AG04450 (cell line): ENCODE results near the gene EIF2D. TPM values are rescaled to one million over a fixed set of nuclear protein-coding genes. Genes with fewer than 3 reads are reported as not detected.
"Not testable (repeated sequence)": the region's sequence is repeated elsewhere in the genome, so short reads cannot be mapped to it uniquely, and the experiment has no call there.

ENCODE experiments used
- CTCF ChIA-PET: fragments of 300-600, 350-600 bp; formaldehyde crosslinking; extraction: SDS; loops from one replicate; lab custom pipeline; 2022; ENCODE audit warnings: antibody characterized with exemption, inconsistent platforms; lab: Charles Lee
- POLR2A ChIA-PET: fragments of 350-600 bp; formaldehyde crosslinking; extraction: SDS; loops from one replicate; lab custom pipeline; 2021; ENCODE audit warnings: antibody characterized with exemption, inconsistent platforms; lab: Yijun Ruan, JAX
- DNase-seq: peaks from one replicate; pipeline ENCODE4 v3.0.0-alpha.2; 2011; ENCODE audit warnings: low read depth, low spot score
- H3K27ac ChIP-seq: one replicate; pipeline ENCODE4 v1.5.1; 2012; ENCODE audit warnings: low read depth, low read length, control low read depth
- H3K27me3 ChIP-seq: one replicate; pipeline ENCODE4 v1.6.0; 2012; ENCODE audit warnings: low read length; ENCODE audit not compliant: control insufficient read depth, insufficient read depth
- H3K4me3 ChIP-seq: 2 replicates; pipeline ENCODE4 v1.5.1; 2011; ENCODE audit warnings: mild to moderate bottlenecking, low read depth, low read length, control low read depth
- H3K9me3 ChIP-seq: 2 replicates; pipeline ENCODE4 v1.5.1; 2012; ENCODE audit warnings: low read length; ENCODE audit not compliant: control insufficient read depth, insufficient read depth
- CTCF ChIP-seq: IDR thresholded peaks from 2 replicates; pipeline ENCODE4 v1.5.1; 2011; ENCODE audit warnings: low read depth, low read length, control low read depth, inconsistent platforms
- polyA plus RNA-seq: library from polyadenylated mRNA; depleted of rRNA; stranded (reverse); fragments of >200 nt; gene quantifications from 2 replicates; pipeline ENCODE4 v1.2.3, GENCODE V29; 2011

Gene EIF2D
- polyA plus RNA-seq, 1 experiment: 74.0 TPM

- no peaks in the 10 kb centered on the region for H3K9me3 ChIP-seq
- TF ChIP-seq CTCF: no peak
- POLR2A ChIA-PET: interaction anchor here (1.3 kb wide), 1 partner anchor 90 kb away, joined by 3 read pairs; no protein-coding TSS in a partner anchor
- CTCF ChIA-PET: interaction anchor here (0.5 to 4.5 kb wide), 25 partner anchors 9 to 400 kb away, joined by 3 to 86 read pairs (median 5); partner anchors contain the start of genes EIF2D, IKBKE and RASSF5
- no peaks in the 10 kb centered on the region for H3K27me3 ChIP-seq
- H3K4me3 ChIP-seq: no peak overlapping the region
- DNase-seq: no peak
- no peak overlapping the region for H3K27ac ChIP-seq
Measured at GRCh38 chr1:206582971-206583706, 29.1 kb downstream of the EIF2D start.

- Histone ChIP-seq H3K4me3 (no peak overlapping the region), H3K27me3 (no peaks in the 10 kb centered on the region), H3K27ac (no peak overlapping the region), H3K9me3 (no peaks in the 10 kb centered on the region)
- no peak for DNase-seq
- ChIA-PET CTCF (interaction anchor here (0.5 to 4.5 kb wide), 15 partner anchors 9 to 136 kb away, joined by 3 to 86 read pairs (median 10); partner anchors contain the start of genes EIF2D and RASSF5), POLR2A (interaction anchor here (1.3 kb wide), 1 partner anchor 89 kb away, joined by 3 read pairs; no protein-coding TSS in a partner anchor)
- TF ChIP-seq CTCF: no peak
Measured at GRCh38 chr1:206582537-206582936, 29.7 kb downstream of the EIF2D start.

DNA sequence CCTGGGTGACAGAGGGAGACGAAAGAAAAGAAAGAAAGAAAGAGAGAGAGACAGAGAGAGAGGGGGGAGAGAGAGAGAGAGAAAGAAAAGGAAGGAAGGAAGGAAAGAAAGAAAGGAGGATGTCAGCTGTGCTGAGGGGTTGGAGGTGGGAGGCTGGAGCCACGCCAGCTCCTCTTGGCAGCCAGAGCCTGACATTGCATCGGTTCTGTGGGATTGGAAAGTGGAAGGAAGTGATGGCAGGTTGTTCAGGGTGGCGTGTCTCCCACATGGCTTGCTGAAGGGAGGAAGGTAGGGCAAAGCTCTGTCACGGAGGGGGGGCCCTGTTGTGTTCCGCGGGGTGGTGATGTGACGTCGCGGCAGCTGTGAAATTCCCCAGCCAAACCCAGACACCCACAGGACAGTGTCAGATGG is 30.7 kb downstream of the EIF2D start:
- TF ChIP-seq CTCF: no peak
- ChIA-PET POLR2A (no interaction called here), CTCF (interaction anchor here (0.6 to 4.8 kb wide), 6 partner anchors 31 to 191 kb away, joined by 3 to 30 read pairs (median 5); partner anchors contain the start of gene EIF2D)
- DNase-seq: no peak
- Histone ChIP-seq H3K4me3 (no peak overlapping the region), H3K27ac (no peak overlapping the region), H3K27me3 (no peaks in the 10 kb centered on the region), H3K9me3 (no peaks in the 10 kb centered on the region)

- H3K9me3 ChIP-seq, H3K27ac ChIP-seq, DNase-seq, H3K27me3 ChIP-seq, POLR2A ChIA-PET, H3K4me3 ChIP-seq: not testable (repeated sequence)
- CTCF ChIA-PET: interaction anchor here (0.6 to 4.8 kb wide), 7 partner anchors 25 to 192 kb away, joined by 4 to 30 read pairs (median 4); partner anchors contain the start of gene EIF2D
Measured at GRCh38 chr1:206581114-206581497, 31.2 kb downstream of the EIF2D start.

- CTCF ChIA-PET: interaction anchor here (0.6 to 4.8 kb wide), 8 partner anchors 8 to 192 kb away, joined by 3 to 30 read pairs (median 4); partner anchors contain the start of gene EIF2D
- no peaks in the 10 kb centered on the region for H3K9me3 ChIP-seq
- no peak overlapping the region for H3K4me3 ChIP-seq
- no peak overlapping the region for H3K27ac ChIP-seq
- no peak for DNase-seq
- TF ChIP-seq CTCF: no peak
- POLR2A ChIA-PET: no interaction called here
- H3K27me3 ChIP-seq: no peaks in the 10 kb centered on the region
Measured at GRCh38 chr1:206580438-206581113, 31.7 kb downstream of the EIF2D start.
